HG03520 (cell line): Measurements from ENCODE around the gene PAMR1.

Experiments used
- ATAC-seq: cut with Tn5 transposase; IDR thresholded peaks from one replicate; pipeline ENCODE4 v1.9.1; 2021; ENCODE audit warnings: mild to moderate bottlenecking, moderate library complexity; ENCODE audit not compliant: unreplicated experiment

Gene PAMR1

DNA sequence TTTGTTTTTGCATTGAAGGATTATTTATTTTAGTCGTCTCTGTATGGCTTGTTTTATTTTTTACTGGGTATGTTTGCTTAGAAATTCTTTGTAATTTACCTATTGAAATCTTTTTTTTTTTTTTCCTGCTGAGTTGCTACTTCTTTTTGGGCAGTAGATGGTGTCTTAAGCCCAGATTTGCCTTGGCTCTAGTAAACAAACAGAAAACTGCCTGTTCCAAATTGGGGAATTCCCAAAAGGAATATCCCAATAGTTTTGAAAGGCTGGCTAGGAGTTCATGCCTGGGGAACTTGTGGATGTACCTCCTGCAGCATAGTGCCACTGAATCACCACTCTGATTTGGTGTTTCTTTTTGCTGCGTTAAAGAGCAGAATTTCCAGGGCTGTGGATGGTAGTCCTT lies 17.7 kb downstream of the PAMR1 start:
- ATAC-seq, result no peak

DNA sequence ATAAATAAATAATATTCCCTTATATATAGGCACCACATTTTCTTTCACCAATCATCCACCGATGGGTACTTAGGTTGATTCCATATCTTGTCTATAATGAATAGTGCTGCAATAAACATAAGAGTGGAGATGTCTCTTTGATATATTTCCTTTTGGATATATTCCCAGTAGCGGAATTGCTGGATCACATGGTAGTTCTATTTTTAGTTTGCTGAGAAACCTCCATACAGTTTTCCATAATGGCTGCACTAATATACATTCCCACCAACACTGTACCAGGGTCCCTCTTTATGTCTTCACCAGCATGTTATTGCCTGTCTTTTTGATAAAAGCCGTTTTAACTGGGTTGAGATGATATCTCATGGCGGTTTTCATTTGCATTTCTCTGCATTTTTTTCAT lies 23.6 kb downstream of the PAMR1 start:
- ATAC-seq, result no peak

DNA sequence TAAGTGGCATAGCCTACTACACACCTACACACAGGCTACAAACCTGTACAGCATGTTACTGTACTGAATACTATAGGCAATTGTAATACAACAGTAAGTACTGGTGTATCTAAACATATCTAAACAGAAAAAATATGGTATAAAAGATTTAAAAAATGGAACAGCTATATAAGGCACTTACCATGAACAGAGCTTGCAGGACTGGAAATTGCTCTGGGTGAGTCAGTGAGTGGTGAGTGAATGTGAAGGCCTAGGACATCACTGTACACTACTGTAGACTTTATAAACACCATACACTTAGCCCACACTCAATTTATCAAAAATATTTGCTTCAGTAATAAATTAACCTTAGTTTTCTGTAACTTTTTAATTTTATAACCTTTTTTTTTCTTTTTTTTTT lies 24.7 kb downstream of the PAMR1 start:
- ATAC-seq, result no peak

DNA sequence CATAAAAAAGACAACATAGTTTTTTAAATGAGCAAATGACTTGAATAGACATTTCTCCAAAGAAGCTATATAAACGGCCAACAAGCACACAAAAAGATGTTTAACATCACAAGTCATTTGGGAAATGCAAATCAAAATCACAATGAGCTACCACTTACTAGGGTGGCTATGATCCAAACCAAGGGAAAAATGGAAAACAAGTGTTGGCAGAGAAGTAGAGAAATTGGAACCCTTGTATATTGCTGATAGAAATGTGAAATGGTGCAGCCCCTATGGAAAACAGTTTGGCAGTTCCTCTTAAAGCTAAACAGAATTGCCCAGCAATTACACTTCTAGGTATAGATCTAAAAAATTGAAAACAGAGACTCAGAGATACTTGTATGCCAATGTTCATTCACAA lies 29.0 kb downstream of the PAMR1 start:
- ATAC-seq, result no peak

DNA sequence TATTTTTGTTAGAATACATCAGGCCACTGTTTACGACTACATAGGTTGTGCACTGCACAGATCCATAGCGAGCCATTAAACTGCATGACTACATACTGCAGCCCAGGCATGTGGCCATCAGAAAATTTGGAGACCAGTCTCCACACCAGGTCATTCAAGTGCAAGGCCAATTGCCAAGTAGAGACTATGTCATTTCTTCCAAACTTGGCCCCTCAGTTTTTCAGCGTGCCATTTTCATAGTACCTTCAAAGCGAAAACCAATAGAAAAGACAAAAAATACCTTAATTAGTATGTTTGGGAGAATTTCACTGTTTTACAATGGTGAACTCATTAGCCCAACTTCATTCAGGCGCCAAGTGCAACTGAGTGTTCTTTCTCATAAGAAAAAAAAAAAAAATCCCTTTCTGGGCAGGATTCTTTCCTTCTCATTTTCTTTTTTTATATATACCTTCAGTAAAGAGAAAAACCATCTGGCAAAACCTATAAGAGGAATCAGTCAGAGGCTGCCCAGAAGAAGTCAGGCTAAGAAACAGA lies 30.4 kb downstream of the PAMR1 start:
- ATAC-seq, result no peak

DNA sequence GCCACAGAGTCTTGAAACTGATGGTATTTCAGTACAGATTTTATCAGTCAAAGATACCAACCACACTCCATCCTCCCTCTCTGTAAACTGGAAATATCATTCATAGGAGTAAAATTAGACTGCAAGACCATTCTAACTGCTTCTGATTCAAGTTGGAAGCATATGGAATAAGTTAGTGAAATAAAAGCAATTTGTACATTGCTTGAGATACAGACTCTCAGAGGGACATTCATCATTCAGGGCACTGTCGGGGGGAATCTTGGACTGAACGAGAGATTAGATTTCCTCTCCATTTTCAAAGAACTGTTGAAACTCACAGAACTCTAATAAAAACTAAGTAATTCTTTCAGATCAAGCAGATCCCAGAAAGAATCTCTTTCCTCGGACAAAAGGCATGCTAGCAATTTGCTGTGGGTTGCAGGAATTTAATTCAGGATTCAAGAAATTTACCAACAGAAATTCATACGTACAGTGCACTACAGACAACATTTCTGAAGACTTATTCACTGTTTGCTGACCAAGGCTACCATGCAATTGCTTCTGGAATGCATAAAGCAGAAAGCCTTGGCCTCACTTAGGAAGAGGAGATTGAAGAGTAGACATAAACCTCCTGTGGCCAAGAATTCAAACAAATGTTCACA lies 34.1 kb downstream of the PAMR1 start:
- ATAC-seq, result no peak

DNA sequence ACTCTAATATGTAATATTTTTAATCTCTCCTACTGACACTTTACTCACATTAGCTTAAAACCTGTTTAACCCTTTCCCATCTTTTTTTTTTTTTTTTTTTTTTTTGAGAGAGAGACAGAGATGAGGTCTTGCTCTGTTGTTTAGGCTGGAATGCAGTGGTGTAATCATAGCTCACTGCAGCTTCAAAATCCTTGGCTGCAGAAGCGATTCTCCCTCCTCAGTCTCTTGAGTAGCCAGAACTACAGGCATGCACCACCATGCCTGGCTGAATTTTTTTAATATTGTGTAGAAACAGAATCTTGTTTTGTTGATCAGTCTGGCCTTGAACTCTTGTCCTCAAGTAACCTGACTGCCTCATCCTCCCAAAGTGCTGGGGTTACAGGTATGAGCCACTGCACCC lies 37.3 kb downstream of the PAMR1 start:
- ATAC-seq, result no peak

DNA sequence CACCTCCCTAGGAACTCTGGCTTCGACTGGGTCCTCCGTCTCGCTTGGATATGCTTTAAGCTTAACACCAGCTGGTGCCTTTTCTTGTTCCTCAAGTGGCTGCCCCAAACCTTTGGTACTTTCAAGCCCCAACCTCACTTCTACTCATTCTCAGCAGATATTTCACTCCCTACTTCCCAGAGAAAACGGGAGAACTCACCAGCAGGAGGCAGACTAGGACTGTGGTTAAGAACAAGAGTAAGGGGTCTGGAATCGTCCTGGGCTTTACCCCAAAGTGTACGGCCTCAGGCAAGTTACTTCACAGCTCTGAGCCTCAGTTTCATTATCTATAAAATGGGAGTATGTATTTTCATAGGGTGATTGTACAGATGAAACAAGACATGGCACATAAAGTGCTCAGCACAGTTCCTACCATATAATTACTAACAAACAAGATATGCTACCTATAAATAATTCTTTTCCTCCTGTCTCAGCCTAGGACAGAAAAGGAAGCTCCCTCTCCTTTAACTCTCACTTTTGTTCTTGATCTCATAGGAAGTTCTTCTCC lies 37.8 kb downstream of the PAMR1 start:
- no peak for ATAC-seq

DNA sequence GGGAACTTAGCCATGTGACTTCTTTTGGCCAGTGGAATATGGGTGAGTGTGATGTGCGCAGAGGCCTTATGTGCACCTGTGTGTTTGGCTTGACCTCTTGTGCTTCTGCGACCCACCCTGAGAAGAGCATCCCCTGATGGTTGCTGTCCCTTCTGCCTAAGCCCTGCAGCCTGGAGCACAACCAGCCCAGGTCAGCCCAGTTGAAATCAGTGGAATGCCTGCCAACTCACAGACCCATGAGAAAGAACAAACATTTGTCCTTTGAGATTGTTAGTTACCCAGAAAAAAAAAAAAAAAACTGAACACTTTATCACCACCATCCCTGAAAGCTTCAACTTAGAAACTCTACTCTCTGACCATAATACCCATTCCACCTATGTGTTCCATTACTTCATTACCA lies 38.5 kb downstream of the PAMR1 start:
- no peak for ATAC-seq

DNA sequence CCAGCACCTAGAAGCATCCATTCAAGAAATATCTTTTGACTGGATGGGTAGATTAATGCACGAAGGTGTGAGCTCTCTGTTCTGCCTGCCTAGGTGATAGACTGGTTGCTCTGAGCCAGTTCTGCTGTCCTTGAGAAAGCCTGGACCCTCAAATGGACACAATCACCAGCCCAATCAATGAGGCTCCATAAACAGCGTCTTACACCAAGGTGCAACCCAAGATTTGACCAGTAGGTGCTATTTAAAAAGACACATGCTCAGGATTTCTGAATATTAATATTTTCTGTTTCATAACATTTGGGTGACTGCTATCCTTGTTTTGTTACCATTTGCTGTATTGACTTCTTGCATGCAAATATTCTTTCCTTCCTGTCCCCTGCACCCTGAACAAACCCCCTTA lies 39.0 kb downstream of the PAMR1 start:
- ATAC-seq, result no peak

DNA sequence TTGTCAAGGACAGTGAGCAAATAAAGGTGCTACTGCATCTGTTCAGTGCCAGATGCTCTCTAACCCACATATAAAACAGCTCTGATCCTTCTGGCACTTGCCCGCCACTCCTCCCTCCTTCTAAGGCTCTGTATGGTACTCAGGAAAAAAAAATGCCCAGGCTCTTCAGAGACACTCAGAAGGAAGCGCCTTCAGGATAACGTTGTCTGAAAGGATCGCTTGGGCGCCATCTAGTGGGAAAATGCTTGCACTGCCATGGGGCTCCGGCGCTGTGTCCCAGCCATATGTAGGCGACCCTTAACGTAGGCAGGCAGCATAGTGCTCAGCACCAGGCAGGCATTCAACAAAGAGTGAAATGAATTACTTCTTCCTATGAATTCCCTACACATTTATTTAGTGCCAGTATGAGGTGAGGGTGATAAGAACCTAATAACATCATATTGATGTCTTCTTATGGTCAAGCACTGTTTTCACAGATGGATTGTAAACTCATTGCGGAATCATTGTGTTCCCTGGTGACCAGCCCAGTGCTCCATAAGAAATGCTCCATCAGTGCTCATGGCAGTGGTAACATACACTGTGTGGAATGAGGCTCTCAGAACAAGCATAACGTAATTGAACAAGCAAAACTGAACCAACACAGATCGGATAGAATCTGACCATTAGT lies 39.6 kb downstream of the PAMR1 start:
- peak; percentile 85 for ATAC-seq

DNA sequence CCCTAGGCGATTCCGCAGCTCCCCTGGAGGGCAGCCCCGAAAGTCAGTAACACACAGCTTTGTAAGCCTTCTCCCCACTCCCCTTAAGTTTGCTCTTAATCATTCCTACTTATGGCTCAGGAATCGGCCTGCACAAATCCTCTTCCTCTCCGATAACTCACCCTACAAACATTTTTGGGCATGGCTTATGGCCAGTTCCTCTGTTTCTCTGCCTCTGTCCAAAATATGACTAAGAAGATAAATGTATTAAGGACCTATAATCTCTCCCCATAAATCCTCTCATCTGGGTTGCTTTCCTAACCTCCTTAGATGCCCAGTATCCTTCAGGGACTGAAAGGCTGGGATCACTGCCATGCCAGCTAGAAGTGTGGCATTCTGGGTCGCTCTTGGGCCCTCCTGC lies 41.0 kb downstream of the PAMR1 start:
- no peak for ATAC-seq

DNA sequence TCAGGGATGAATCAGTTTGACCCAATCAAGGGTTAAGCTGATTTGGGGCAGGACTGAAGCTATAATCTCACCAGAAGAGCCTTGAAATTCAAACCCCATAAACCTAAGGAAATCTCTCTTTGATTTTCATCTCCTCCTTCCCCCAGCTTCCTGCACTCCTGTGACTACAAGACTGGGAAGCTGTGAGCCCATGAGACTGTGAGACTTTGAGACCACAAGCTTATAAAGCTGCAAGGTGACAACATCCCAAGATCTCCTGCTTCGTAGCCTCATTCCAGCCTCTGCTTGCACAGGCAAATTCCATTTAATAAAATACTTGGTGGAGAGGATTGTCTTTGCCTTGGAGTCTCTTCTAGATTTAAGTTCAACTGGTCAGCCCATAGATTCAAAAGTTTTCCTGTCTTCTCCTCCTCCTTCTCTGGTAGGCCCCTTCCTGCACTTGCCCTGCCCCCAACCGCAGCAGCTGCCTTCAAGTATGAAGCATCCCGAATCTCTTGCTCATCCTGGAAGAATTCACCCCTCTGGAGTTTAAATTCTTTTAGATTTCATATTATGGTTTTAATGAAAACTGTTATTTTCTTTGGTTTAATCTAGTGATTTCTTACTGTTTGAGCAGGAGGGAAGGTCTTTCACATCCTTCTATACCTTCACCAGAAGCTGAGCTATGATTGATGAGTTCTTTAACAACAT lies 42.1 kb downstream of the PAMR1 start:
- ATAC-seq, result no peak

DNA sequence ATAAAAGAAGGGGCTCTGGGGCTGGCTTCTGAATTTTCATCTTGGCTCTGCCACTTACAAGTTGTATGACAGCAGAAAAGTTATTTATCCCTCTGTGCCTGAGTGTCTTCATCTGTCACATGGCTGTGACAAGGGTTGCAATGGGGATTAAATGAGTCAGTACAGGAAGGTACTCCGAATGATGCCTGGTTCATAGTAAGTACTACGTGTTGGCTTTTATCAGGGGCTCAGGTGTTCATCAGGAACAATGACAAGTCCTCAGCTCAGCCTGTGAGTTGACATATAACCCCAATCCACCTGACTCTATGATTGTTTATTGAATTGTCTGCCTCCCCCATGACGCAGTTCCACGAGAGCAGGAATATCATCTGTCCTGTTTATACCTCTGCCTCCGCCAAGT lies 45.7 kb downstream of the PAMR1 start:
- ATAC-seq, result no peak

DNA sequence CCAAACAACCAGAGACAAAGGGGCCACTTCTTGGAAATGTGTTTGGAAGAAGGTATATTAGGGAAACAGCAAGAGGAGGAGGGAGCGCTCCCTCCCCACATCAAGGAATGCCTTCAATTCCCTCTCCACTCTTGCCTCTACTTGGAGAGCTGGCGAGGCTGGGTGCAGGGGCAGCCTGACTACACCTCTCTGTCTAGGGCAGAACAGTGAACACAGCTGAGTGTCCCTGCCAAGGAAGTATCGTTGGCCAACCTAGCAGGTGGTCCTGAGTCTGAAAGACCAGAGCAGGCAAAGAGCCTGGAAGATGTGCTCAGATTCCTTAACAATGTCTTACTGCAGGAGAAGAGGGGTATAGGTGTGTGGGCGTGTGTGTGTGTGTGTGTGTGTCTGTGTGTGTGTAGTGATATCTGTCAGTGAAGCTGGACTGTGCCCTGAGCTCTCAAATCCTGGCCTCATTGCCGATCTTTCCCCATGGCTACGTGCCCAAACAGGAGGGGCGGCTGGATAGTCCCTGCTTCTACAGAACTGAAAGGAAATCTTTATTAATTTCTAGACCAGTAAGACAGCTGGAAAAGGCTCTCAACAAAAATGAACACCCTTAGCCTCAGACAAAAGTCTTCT lies 46.8 kb downstream of the PAMR1 start:
- ATAC-seq, result no peak

DNA sequence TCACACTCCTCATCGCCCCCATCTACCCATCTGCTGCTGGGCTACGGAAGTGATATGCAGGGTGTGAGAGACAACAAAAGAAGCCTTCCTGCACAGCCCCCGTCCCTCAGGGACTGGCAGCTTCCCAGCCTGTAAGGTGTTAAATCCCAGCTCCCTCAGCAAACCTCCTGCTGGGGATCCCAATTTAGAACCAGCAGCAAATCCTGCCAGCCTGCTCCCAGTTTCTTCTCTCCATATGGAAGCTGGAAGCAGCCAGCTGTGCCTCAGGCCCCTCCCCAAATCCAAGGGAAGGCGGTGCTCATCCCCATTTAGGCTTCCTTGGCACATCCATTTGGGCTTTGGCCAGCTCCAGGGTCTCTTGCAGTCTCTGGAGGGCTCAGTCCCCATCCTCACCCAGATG lies 47.5 kb downstream of the PAMR1 start:
- no peak for ATAC-seq

DNA sequence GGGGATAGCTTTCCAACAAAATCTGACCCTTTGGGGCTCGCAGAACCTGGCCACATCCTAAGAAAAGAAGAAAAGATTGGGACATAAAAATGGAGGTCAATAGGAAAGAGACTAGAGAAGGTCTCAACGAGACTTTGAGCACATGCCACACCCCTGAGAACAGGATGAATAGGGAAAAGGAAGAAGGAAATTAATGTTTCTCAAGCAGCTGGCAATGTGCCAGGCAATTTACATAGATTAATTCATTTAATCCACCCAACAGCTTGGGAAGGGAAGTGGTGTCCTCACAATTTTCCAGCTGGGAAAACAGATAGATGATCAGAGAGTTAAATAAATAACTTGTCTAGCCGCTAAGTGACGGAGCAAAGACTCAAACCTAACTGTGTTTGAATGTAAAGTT lies 50.7 kb downstream of the PAMR1 start:
- ATAC-seq, result no peak

DNA sequence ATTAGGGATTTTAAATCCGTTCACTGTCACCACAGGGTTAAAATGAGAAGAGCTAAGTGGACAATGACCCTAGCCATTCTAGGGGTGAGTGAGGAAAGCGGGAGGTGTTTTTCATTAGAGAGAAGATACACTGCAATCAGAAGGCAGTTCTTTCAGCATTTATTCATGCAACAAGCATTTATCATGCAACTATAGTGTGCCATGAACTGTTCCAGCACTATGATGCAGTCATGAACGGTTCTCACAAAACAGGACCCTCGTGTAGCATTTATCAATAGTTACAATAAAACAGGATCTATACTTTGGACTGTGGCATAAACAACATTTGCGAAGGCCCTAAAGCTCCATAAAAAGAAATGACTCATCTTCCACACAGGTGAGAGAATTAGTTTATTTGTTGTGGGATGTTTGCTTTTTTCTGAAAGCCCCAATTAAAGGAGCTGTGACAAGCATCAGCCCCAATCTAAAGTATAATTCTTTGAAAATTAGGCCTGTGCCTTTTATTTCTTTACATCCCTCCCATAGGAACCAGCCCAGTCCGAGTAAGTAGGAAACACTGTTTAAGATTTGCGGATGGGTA lies 51.5 kb downstream of the PAMR1 start:
- ATAC-seq, result no peak

DNA sequence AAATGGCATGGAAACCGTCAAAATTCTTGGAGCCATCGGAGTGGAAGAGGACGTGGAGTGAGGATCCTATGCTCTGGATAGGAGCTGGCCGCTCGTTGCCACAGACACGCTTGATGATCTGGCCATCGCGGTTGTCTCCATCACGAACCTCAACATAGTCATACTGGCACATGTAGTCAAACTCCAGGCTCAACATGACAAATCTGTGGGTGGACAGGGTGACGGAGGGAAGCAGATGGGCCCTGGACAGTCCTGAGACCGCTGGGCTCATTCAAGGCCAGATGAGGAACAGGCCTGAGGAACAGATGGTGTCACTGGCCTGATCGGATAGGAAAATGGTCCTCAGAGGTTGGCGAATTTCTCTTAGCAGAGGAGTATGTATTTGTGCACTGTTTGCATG lies 54.8 kb downstream of the PAMR1 start:
- ATAC-seq, result no peak

DNA sequence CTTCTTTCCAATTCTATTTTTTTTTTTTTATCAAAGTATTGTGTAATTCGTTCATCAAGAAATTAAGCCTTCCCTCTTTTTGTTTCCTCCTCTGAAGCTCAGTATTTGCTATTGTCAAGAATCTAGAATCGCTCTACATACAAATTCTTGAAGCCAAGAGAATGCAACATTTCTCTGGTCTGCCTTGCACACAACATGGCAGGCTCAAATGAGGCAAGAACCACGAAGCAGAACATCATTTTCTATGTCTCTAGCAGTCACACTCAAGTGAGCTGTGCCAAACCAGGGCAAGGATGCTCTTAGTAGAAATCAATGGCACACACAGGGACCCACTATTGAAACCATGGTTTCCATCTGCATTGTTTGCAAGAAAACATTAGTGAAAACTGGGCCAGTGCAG lies 59.4 kb downstream of the PAMR1 start:
- no peak for ATAC-seq

DNA sequence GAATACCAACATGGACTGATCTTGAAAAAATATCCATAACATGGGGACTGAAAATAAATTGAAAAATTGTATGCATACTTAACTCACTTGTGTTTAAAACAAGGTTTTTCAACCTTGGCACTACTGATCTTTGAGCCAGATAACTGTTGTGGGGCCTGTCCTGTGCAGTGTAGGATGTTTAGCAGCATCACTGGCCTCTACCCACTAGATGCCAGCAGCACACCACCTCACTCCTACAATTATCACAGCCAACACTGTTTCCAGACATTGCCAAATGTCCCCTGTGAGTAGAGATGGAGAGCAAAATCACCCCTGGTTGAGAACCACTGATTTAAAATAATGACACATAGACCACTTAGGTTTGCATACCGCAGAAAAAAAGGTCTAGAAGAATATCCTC lies 61.1 kb downstream of the PAMR1 start:
- ATAC-seq, result no peak
